Endothelial cell (in vitro differentiated cells): Measurements from ENCODE around the gene EIF4G3. TPM values are rescaled to one million over a fixed set of nuclear protein-coding genes. Genes with fewer than 3 reads are reported as not detected.

Source experiments
- DNase-seq: peaks from one replicate; pipeline ENCODE4 v3.0.0; 2021; ENCODE audit warnings: low spot score
- H3K27ac Mint-ChIP-seq: one replicate; pipeline ENCODE4 v1.8.0; 2021; ENCODE audit warnings: mixed read lengths, inconsistent platforms; ENCODE audit not compliant: unreplicated experiment
- H3K27me3 Mint-ChIP-seq: one replicate; pipeline ENCODE4 v1.8.0; 2021; ENCODE audit warnings: mild to moderate bottlenecking, moderate library complexity, mixed read lengths, inconsistent platforms; ENCODE audit not compliant: unreplicated experiment
- H3K36me3 Mint-ChIP-seq: one replicate; pipeline ENCODE4 v1.8.0; 2021; ENCODE audit warnings: mild to moderate bottlenecking, low read depth, mixed read lengths, inconsistent platforms; ENCODE audit not compliant: unreplicated experiment
- H3K4me1 Mint-ChIP-seq: one replicate; pipeline ENCODE4 v1.8.0; 2021; ENCODE audit warnings: mild to moderate bottlenecking, mixed read lengths, inconsistent platforms; ENCODE audit not compliant: unreplicated experiment
- H3K4me3 Mint-ChIP-seq: one replicate; pipeline ENCODE4 v1.8.0; 2021; ENCODE audit warnings: mild to moderate bottlenecking, mixed read lengths, inconsistent platforms; ENCODE audit not compliant: unreplicated experiment
- H3K9me3 Mint-ChIP-seq: one replicate; pipeline ENCODE4 v1.8.0; 2021; ENCODE audit warnings: mixed read lengths, inconsistent platforms; ENCODE audit not compliant: unreplicated experiment
- total RNA-seq: library from RNA; stranded (reverse); fragmentation: NEBNext Ultra II Directional; extraction: Animal tissue kit (Norgen Biotek cat#: 25700); gene quantifications from one replicate; pipeline ENCODE4 v1.2.1, GENCODE V29; 2021; ENCODE audit not compliant: unreplicated experiment
- TF ChIP-seq, protein P1 (sequence below): fragments of 200-600 bp; sonication (generic); IDR thresholded peaks from one replicate; pipeline ENCODE4 v1.5.0; 2021; ENCODE audit warnings: antibody characterized with exemption; ENCODE audit not compliant: unreplicated experiment

EIF4G3 gene
- total RNA-seq, 1 donor from 2014 or later = 87.6 TPM

DNA sequence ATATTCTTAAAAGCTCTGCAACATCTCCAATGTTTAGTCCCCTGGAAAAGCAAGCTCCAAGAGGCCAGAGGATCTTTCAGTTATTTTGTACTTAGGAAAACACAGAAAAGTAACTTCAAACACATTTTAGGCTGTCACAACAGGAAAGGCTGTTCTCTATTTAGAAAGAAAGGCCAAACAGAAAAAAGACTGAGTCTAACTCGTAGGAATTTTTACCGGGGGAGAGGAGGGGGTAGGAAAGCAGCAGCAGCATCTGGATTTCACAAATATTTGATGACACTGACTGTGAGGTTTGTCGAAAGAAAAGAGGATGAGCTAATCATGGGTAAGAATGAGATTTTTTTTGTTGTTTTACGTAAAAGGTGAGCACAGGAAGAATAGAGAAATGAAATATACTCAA lies 107.1 kb downstream of the EIF4G3 start:
- TF ChIP-seq, protein P1, sequence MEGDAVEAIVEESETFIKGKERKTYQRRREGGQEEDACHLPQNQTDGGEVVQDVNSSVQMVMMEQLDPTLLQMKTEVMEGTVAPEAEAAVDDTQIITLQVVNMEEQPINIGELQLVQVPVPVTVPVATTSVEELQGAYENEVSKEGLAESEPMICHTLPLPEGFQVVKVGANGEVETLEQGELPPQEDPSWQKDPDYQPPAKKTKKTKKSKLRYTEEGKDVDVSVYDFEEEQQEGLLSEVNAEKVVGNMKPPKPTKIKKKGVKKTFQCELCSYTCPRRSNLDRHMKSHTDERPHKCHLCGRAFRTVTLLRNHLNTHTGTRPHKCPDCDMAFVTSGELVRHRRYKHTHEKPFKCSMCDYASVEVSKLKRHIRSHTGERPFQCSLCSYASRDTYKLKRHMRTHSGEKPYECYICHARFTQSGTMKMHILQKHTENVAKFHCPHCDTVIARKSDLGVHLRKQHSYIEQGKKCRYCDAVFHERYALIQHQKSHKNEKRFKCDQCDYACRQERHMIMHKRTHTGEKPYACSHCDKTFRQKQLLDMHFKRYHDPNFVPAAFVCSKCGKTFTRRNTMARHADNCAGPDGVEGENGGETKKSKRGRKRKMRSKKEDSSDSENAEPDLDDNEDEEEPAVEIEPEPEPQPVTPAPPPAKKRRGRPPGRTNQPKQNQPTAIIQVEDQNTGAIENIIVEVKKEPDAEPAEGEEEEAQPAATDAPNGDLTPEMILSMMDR = no peak
- peaks cover 3% of the 10 kb centered on the region for H3K36me3 Mint-ChIP-seq
- no peak for DNase-seq
- no peak overlapping the region for H3K4me3 Mint-ChIP-seq
- no peaks in the 10 kb centered on the region for H3K27me3 Mint-ChIP-seq
- H3K9me3 Mint-ChIP-seq = no peaks in the 10 kb centered on the region
- H3K27ac Mint-ChIP-seq = peak overlapping the region; percentile 90
- peaks cover 8% of the 10 kb centered on the region for H3K4me1 Mint-ChIP-seq

- no peaks in the 10 kb centered on the region for H3K9me3 Mint-ChIP-seq
Measured at GRCh38 chr1:21068937-21069336, 107.8 kb downstream of the EIF4G3 start.

GRCh38 chr1:21067551-21068227 lies 109.0 kb downstream of the EIF4G3 start:
- Mint-ChIP-seq H3K36me3 (no peaks in the 10 kb centered on the region), H3K27me3 (no peaks in the 10 kb centered on the region), H3K27ac (no peak overlapping the region), H3K4me1 (peaks cover 8% of the 10 kb centered on the region), H3K4me3 (no peak overlapping the region), H3K9me3 (no peaks in the 10 kb centered on the region)
- DNase-seq = no peak
- TF ChIP-seq, protein P1 = no peak

More at GRCh38 chr1:21068937-21069336, 107.8 kb downstream of the EIF4G3 start:
- TF ChIP-seq, protein P1 = no peak
- peaks cover 3% of the 10 kb centered on the region for H3K36me3 Mint-ChIP-seq
- peak overlapping the region; percentile 90 for H3K27ac Mint-ChIP-seq
- H3K4me1 Mint-ChIP-seq = peaks cover 8% of the 10 kb centered on the region
- H3K4me3 Mint-ChIP-seq = no peak overlapping the region
- no peak for DNase-seq
- no peaks in the 10 kb centered on the region for H3K27me3 Mint-ChIP-seq

DNA sequence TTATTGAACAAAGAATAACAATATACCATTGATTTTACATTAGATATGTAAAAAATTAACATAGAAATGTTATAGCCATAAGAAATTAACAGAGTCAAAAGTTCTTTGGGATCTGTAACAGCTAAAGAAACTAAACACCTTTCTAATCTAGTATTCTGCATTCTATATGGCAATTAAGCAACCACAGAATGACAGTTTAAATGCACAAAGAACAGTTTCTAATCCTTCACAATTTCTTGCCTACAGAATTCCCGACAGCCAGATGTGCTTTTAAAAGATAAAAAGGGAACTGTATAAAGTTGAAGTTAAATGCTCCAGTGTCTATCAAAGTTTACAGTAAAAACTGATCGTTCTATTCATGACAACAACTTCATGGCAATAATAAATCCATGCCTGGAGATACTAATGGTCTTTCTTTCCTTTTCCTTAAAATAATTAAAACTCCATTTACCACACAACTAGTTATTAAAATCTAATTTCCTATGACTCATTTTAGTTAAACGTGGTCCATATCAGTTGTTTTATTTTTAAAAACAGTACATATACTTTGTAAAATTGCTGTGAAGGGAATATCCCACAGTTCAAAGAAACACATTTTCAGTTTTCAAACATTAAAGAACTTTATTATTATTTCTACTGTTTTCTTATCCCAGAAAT lies 110.2 kb downstream of the EIF4G3 start:
- Mint-ChIP-seq H3K4me3 (no peak overlapping the region), H3K27ac (no peak overlapping the region), H3K4me1 (peaks cover 8% of the 10 kb centered on the region), H3K27me3 (no peaks in the 10 kb centered on the region), H3K36me3 (no peaks in the 10 kb centered on the region), H3K9me3 (no peaks in the 10 kb centered on the region)
- TF ChIP-seq, protein P1 = no peak
- DNase-seq = no peak

DNA sequence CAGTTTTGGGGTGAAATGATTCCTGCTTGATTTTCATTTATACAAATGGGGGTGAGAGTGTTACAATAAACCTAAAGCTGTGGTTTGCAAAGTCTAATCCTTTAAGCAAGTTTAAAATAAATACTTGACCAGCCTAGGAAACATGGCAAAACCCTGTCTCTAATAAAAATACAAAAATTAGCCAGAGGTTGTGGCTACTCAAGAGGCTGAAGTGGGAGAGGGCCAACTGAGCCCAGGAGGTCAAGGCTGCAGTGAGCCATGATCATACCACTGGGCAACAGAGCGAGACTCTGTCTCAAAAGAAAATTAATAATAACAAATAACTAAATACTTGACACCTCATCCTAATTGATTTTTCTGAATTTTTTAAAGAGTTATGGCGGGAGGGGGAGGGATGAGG lies 110.8 kb downstream of the EIF4G3 start:
- Mint-ChIP-seq H3K36me3 (no peaks in the 10 kb centered on the region), H3K27ac (no peak overlapping the region), H3K4me1 (peaks cover 8% of the 10 kb centered on the region), H3K4me3 (no peak overlapping the region), H3K9me3 (no peaks in the 10 kb centered on the region), H3K27me3 (no peaks in the 10 kb centered on the region)
- DNase-seq = no peak
- TF ChIP-seq, protein P1 = no peak
